K562 (cell line): ENCODE data around the gene SCAPER. TPM values are rescaled to one million over a fixed set of nuclear protein-coding genes. Genes with fewer than 3 reads are reported as not detected.

Experiments
- ARID1B ChIP-seq: fragments of 450-650 bp; IDR thresholded peaks from 2 replicates; pipeline ENCODE4 v1.6.1; 2016; ENCODE audit warnings: antibody characterized with exemption, mild to moderate bottlenecking, inconsistent platforms
- BRCA1 ChIP-seq, 2 experiments: fragments of 450-650 bp in 1 of 2; sonication (generic) in 1 of 2; formaldehyde crosslinking in 1 of 2; IDR thresholded peaks; 2 replicates each; pipeline versions ENCODE4 v1.5.0 to v1.6.1; 2017 to 2020; ENCODE audit warnings: mild to moderate bottlenecking in 1 of 2, missing genetic modification reagents in 1 of 2
- CREBBP ChIP-seq: IDR thresholded peaks from one replicate; pipeline ENCODE4 v1.6.1; 2012; ENCODE audit warnings: low read depth, mild to moderate bottlenecking, control low read depth, inconsistent platforms, low read length
- ERF ChIP-seq: fragments of 450-650 bp; formaldehyde crosslinking; IDR thresholded peaks from 2 replicates; pipeline ENCODE4 v1.4.0; 2020; ENCODE audit warnings: mild to moderate bottlenecking, mixed read lengths
- FOXJ3 ChIP-seq: sonication (generic); formaldehyde crosslinking; IDR thresholded peaks from 2 replicates; pipeline ENCODE4 v1.4.0; 2020; ENCODE audit warnings: mild to moderate bottlenecking, missing genetic modification reagents
- KAT2B ChIP-seq: IDR thresholded peaks from one replicate; pipeline ENCODE4 v1.6.1; 2012; ENCODE audit warnings: low read depth, mild to moderate bottlenecking, control low read depth, inconsistent platforms, low read length, moderate library complexity
- MTA1 ChIP-seq: fragments of 450-650 bp; IDR thresholded peaks from 2 replicates; pipeline ENCODE4 v1.6.1; 2017; ENCODE audit warnings: borderline replicate concordance
- NCOA6 ChIP-seq: fragments of 450-650 bp; IDR thresholded peaks from 2 replicates; pipeline ENCODE4 v1.6.1; 2017; ENCODE audit warnings: mild to moderate bottlenecking
- NCOR1 ChIP-seq: fragments of 450-650 bp; IDR thresholded peaks from 2 replicates; pipeline ENCODE4 v1.6.1; 2016; ENCODE audit warnings: mild to moderate bottlenecking, moderate library complexity
- POLR2B ChIP-seq: fragments of 450-650 bp; IDR thresholded peaks from 2 replicates; pipeline ENCODE4 v1.6.1; 2018; ENCODE audit warnings: low read depth; ENCODE audit not compliant: partially characterized antibody
- RBFOX2 ChIP-seq: fragments of 200-400 bp; formaldehyde crosslinking; IDR thresholded peaks from 2 replicates; pipeline ENCODE4 v1.6.1; 2017; ENCODE audit warnings: low read depth, mild to moderate bottlenecking, low read length, moderate library complexity
- RBM25 ChIP-seq: fragments of 200-400 bp; formaldehyde crosslinking; IDR thresholded peaks from 2 replicates; pipeline ENCODE4 v1.6.1; 2018; ENCODE audit warnings: low read length, low read depth, moderate library complexity; ENCODE audit not compliant: severe bottlenecking
- SNIP1 ChIP-seq: fragments of 450-650 bp; IDR thresholded peaks from 2 replicates; pipeline ENCODE4 v1.7.1; 2017; ENCODE audit warnings: low read depth, mild to moderate bottlenecking
- TAF15 ChIP-seq: fragments of 200-400 bp; formaldehyde crosslinking; IDR thresholded peaks from 2 replicates; pipeline ENCODE4 v1.6.1; 2017; ENCODE audit warnings: mild to moderate bottlenecking, low read depth, low read length, moderate library complexity
- YY1 ChIP-seq, 3 experiments: IDR thresholded peaks; 2 replicates each; pipeline ENCODE4 v1.6.1; 2011; ENCODE audit warnings: low read length in 2 of 3, mild to moderate bottlenecking in 2 of 3, moderate library complexity in 2 of 3, borderline replicate concordance in 1 of 3, control low read depth in 1 of 3, low read depth in 1 of 3; ENCODE audit not compliant: insufficient read depth in 3 of 3, insufficient replicate concordance in 2 of 3, control insufficient read depth in 1 of 3, insufficient read length in 1 of 3; ENCODE audit errors: extremely low read depth in 1 of 3
- ZNF699 ChIP-seq: fragments of 250-450 bp; sonication (Bioruptor Pico); IDR thresholded peaks from 2 replicates; pipeline ENCODE4 v1.8.0; 2021; ENCODE audit warnings: mild to moderate bottlenecking, moderate library complexity; ENCODE audit not compliant: insufficient replicate concordance
- polyA plus RNA-seq, 8 experiments: library from polyadenylated mRNA; depleted of rRNA in 4 of 8; stranded (reverse) in 5 of 8; unstranded in 3 of 8; fragments of >200 nt; fragmentation: Nextera tagmentation in 2 of 8; fragmentation: Illumina TruSeq in 1 of 8; extraction: Ambion mirVana in 2 of 8; extraction: Trizol in 1 of 8; gene quantifications; 2 replicates each; pipeline versions ENCODE4 v1.2.1 to v1.2.3, GENCODE V29; 2011 to 2014; ENCODE audit warnings: inconsistent platforms in 1 of 8, missing spikeins in 1 of 8
- total RNA-seq, 7 experiments: library from RNA; depleted of rRNA in 6 of 7; stranded (reverse); fragments of >200 nt in 6 of 7; fragmentation: Illumina TruSeq in 2 of 7; extraction: Trizol in 2 of 7; gene quantifications; 2 replicates each; pipeline versions ENCODE4 v1.2.1 to v1.2.3, GENCODE V29; 2011 to 2021; ENCODE audit warnings: low replicate concordance in 1 of 7
- TF ChIP-seq, protein P1 (sequence below): fragments of 450-650 bp; IDR thresholded peaks from 2 replicates; pipeline ENCODE4 v1.6.1; 2018; ENCODE audit warnings: mild to moderate bottlenecking, low read depth; ENCODE audit not compliant: partially characterized antibody
- TF ChIP-seq, protein P2 (sequence below): sonication (generic); formaldehyde crosslinking; IDR thresholded peaks from 2 replicates; pipeline ENCODE4 v1.9.0; 2022; ENCODE audit warnings: mild to moderate bottlenecking, missing genetic modification reagents
- TF ChIP-seq, protein P3 (sequence below): fragments of 150-350 bp; IDR thresholded peaks from 2 replicates; pipeline ENCODE4 v1.6.1; 2014; ENCODE audit warnings: low read depth, mild to moderate bottlenecking, low read length, borderline replicate concordance
- TF ChIP-seq, protein P4 (sequence below), 3 experiments: fragments of 200-800 bp in 1 of 3; sonication (Bioruptor generic) in 1 of 3; sonication (generic) in 1 of 3; formaldehyde crosslinking in 1 of 3; IDR thresholded peaks; 2 replicates each; pipeline versions ENCODE4 v1.6.1 to v1.8.0; 2016 to 2022; ENCODE audit warnings: mild to moderate bottlenecking in 2 of 3, missing compliant biosample characterization in 2 of 3, missing genetic modification characterization in 2 of 3, missing genetic modification reagents in 1 of 3

Gene SCAPER
- total and polyA plus RNA-seq, 9 of the 15 experiments (the other 6 are each of a cell fraction or from before 2014, with no cell fraction given): 1.3 to 5.7 (median 3.2) TPM

DNA sequence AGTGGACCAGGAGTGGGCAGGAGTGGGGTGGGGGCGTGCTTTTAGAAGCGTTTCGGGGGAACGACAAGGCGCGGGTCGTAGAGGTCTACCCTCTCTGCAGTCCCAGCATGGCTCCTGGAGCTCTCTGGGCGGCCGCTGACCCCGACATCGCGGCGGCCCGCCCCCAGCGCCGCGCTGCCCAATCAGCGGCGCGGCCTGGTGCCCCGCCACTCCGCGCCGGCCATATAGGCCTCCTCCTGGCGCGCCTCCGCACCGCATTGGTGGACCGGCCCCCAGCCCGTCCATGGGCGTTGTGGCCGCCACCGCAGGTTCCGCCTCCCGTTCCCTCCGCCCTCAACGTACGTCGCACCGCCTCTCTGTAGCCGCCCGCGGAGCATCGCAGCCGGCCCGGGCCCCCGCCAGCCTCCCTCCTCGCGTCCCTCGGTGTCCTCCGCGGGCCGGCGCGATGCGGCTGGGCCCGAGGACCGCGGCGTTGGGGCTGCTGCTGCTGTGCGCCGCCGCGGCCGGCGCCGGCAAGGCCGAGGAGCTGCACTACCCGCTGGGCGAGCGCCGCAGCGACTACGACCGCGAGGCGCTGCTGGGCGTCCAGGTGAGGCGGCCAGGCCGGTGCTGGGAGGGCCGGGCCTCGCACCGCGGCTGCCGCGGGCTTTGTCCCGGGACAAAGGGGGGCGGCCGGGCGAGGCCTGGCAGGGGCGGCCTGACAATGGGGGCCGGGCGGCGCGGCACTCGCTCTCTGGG lies 26.4 kb upstream of the SCAPER start, which contains the start of gene RCN2 (continued):
- TF ChIP-seq YY1 (IDR thresholded peaks at IDR 0.05; ENCODE audit: borderline replicate concordance in 1 of 3, control insufficient read depth in 1 of 3, extremely low read depth in 1 of 3, insufficient read depth in 3 of 3, insufficient read length in 1 of 3, insufficient replicate concordance in 2 of 3, low read depth in 1 of 3, low read length in 2 of 3) (peak in 2 of 3 experiments; percentile 75 to 81), MTA1 (no peak), FOXJ3 (no peak), NCOR1 (no peak), RBFOX2 (peak; percentile 96), CREBBP (no peak), ERF (CRISPR knock-in tag) (no peak), SNIP1 (no peak), TAF15 (no peak), POLR2B (peak; percentile 91), NCOA6 (no peak), ZNF699 (CRISPR knock-in tag) (no peak), KAT2B (no peak), RBM25 (peak; percentile 100), ARID1B (no peak), BRCA1 (IDR thresholded peaks at IDR 0.05) (no peak), BRCA1 (CRISPR knock-in tag; IDR thresholded peaks at IDR 0.05) (no peak)
- TF ChIP-seq, protein P1, sequence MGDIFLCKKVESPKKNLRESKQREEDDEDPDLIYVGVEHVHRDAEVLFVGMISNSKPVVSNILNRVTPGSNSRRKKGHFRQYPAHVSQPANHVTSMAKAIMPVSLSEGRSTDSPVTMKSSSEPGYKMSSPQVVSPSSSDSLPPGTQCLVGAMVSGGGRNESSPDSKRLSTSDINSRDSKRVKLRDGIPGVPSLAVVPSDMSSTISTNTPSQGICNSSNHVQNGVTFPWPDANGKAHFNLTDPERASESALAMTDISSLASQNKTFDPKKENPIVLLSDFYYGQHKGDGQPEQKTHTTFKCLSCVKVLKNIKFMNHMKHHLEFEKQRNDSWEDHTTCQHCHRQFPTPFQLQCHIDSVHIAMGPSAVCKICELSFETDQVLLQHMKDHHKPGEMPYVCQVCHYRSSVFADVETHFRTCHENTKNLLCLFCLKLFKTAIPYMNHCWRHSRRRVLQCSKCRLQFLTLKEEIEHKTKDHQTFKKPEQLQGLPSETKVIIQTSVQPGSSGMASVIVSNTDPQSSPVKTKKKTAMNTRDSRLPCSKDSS: no peak
- TF ChIP-seq, protein P2, sequence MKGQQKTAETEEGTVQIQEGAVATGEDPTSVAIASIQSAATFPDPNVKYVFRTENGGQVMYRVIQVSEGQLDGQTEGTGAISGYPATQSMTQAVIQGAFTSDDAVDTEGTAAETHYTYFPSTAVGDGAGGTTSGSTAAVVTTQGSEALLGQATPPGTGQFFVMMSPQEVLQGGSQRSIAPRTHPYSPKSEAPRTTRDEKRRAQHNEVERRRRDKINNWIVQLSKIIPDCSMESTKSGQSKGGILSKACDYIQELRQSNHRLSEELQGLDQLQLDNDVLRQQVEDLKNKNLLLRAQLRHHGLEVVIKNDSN: no peak
- TF ChIP-seq, protein P3, sequence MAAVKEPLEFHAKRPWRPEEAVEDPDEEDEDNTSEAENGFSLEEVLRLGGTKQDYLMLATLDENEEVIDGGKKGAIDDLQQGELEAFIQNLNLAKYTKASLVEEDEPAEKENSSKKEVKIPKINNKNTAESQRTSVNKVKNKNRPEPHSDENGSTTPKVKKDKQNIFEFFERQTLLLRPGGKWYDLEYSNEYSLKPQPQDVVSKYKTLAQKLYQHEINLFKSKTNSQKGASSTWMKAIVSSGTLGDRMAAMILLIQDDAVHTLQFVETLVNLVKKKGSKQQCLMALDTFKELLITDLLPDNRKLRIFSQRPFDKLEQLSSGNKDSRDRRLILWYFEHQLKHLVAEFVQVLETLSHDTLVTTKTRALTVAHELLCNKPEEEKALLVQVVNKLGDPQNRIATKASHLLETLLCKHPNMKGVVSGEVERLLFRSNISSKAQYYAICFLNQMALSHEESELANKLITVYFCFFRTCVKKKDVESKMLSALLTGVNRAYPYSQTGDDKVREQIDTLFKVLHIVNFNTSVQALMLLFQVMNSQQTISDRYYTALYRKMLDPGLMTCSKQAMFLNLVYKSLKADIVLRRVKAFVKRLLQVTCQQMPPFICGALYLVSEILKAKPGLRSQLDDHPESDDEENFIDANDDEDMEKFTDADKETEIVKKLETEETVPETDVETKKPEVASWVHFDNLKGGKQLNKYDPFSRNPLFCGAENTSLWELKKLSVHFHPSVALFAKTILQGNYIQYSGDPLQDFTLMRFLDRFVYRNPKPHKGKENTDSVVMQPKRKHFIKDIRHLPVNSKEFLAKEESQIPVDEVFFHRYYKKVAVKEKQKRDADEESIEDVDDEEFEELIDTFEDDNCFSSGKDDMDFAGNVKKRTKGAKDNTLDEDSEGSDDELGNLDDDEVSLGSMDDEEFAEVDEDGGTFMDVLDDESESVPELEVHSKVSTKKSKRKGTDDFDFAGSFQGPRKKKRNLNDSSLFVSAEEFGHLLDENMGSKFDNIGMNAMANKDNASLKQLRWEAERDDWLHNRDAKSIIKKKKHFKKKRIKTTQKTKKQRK: peak; percentile 30; the same call in 1 of the 2 replicates
- TF ChIP-seq, protein P4, sequence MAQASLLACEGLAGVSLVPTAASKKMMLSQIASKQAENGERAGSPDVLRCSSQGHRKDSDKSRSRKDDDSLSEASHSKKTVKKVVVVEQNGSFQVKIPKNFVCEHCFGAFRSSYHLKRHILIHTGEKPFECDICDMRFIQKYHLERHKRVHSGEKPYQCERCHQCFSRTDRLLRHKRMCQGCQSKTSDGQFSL (CRISPR knock-in tag; IDR thresholded peaks at IDR 0.05): no peak
- TF ChIP-seq, protein P4 (tag; IDR thresholded peaks at IDR 0.05): no peak
